Cardiac muscle cell (in vitro differentiated cells and primary cell): Measurements from ENCODE around the gene CBFA2T3. TPM values are rescaled to one million over a fixed set of nuclear protein-coding genes. Genes with fewer than 3 reads are reported as not detected.

ENCODE experiments used
- DNase-seq, 2 donors: peaks; one replicate each; pipeline versions ENCODE4 v3.0.0 to v3.0.0-alpha.2; 2010 to 2017; ENCODE audit warnings: low read depth in 1 of 2, low spot score in 1 of 2
- H3K27ac ChIP-seq: fragments of 200-600 bp; sonication (generic); 2 replicates; pipeline ENCODE4 v1.5.1; 2016
- H3K27me3 ChIP-seq: fragments of 200-600 bp; sonication (generic); 2 replicates; pipeline ENCODE4 v1.6.0; 2016; ENCODE audit warnings: control low read depth
- H3K36me3 ChIP-seq: fragments of 200-600 bp; sonication (generic); 2 replicates; pipeline ENCODE4 v1.5.1; 2016; ENCODE audit warnings: control low read depth
- H3K4me1 ChIP-seq: fragments of 200-600 bp; sonication (generic); 2 replicates; pipeline ENCODE4 v1.8.1; 2017; ENCODE audit warnings: low read depth, mild to moderate bottlenecking, mixed run types
- H3K4me3 ChIP-seq: fragments of 200-600 bp; sonication (generic); 2 replicates; pipeline ENCODE4 v1.5.1; 2016; ENCODE audit warnings: mild to moderate bottlenecking
- H3K9me3 ChIP-seq: fragments of 200-600 bp; sonication (generic); 2 replicates; pipeline ENCODE4 v1.5.1; 2017; ENCODE audit warnings: low read depth, mild to moderate bottlenecking, control low read depth
- polyA plus RNA-seq: library from polyadenylated mRNA; unstranded; fragments of >200 nt; fragmentation: Nextera tagmentation; extraction: Ambion mirVana; gene quantifications from 2 replicates; pipeline ENCODE4 v1.2.1, GENCODE V29; 2016
- total RNA-seq: library from RNA; depleted of rRNA; stranded (reverse); fragments of >200 nt; gene quantifications from 2 replicates; pipeline ENCODE4 v1.2.3, GENCODE V29; 2016
- TF ChIP-seq, protein P1 (sequence below): IDR thresholded peaks from 2 replicates; pipeline ENCODE4 v1.5.1; 2012; ENCODE audit warnings: low read depth, mild to moderate bottlenecking, low read length

The CBFA2T3 gene
- total and polyA plus RNA-seq, 2 experiments from 2014 or later: 0.69 to 1.5 TPM

DNA sequence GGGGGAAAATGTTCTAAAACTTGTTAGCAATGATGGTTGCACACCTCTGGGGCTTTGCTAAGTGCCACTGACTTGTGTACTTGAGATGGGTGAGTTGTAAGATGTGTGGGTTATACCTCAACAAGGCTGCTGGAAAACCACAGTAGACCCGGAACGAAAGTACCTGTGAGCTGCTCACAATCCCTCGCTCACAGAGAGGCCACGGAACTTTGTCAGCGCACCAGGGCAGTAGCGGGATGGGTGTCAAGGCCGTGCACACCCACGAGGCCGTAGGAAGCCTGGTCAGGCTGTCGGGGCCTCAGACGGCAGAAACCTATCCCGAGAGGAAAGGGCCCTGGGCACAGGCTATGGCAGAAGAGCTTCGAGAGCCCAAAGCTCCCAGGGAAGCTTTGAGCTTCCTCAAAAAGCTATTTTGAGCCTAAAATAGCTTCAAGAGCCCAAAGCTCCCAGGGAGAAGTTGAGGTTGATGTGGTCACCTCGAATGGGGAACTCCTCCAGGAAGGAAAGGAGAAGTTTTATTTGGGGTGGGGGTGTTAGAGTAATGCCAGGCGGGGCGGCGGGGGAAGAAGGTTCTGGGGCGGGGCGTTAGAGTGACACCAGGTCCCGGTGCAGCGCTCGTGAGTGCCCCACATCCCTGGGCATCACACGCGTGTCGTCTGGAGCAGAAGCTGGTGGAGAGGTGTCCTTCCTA, 19.0 kb downstream of the CBFA2T3 start:
- TF ChIP-seq, protein P1, sequence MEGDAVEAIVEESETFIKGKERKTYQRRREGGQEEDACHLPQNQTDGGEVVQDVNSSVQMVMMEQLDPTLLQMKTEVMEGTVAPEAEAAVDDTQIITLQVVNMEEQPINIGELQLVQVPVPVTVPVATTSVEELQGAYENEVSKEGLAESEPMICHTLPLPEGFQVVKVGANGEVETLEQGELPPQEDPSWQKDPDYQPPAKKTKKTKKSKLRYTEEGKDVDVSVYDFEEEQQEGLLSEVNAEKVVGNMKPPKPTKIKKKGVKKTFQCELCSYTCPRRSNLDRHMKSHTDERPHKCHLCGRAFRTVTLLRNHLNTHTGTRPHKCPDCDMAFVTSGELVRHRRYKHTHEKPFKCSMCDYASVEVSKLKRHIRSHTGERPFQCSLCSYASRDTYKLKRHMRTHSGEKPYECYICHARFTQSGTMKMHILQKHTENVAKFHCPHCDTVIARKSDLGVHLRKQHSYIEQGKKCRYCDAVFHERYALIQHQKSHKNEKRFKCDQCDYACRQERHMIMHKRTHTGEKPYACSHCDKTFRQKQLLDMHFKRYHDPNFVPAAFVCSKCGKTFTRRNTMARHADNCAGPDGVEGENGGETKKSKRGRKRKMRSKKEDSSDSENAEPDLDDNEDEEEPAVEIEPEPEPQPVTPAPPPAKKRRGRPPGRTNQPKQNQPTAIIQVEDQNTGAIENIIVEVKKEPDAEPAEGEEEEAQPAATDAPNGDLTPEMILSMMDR: no peak
- H3K27me3 ChIP-seq: no peaks in the 10 kb centered on the region
- H3K27ac ChIP-seq: no peak overlapping the region
- H3K36me3 ChIP-seq: no peaks in the 10 kb centered on the region
- no peak overlapping the region for H3K4me3 ChIP-seq
- no peaks in the 10 kb centered on the region for H3K9me3 ChIP-seq
- no peak for DNase-seq
- H3K4me1 ChIP-seq: no peaks in the 10 kb centered on the region

DNA sequence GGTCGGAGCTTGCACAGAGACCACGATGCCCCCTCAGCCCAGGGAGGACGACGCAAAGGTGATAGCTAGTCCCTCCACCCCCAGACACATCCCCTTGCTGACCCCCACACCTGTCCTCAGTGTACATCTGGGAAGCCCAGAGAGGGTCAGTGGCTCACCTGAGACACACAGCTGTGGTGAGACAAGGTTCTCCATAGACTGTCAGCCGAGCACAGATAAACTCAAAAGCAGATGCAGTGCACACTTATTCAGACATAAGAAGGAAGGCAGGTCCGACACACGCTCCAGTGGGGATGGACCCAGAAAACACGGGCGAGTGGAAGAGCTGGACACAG, 19.6 kb downstream of the CBFA2T3 start:
- Histone ChIP-seq H3K27me3 (no peaks in the 10 kb centered on the region), H3K36me3 (no peaks in the 10 kb centered on the region), H3K9me3 (no peaks in the 10 kb centered on the region), H3K4me1 (no peaks in the 10 kb centered on the region), H3K4me3 (no peak overlapping the region), H3K27ac (no peak overlapping the region)
- TF ChIP-seq, protein P1: no peak
- DNase-seq: no peak

DNA sequence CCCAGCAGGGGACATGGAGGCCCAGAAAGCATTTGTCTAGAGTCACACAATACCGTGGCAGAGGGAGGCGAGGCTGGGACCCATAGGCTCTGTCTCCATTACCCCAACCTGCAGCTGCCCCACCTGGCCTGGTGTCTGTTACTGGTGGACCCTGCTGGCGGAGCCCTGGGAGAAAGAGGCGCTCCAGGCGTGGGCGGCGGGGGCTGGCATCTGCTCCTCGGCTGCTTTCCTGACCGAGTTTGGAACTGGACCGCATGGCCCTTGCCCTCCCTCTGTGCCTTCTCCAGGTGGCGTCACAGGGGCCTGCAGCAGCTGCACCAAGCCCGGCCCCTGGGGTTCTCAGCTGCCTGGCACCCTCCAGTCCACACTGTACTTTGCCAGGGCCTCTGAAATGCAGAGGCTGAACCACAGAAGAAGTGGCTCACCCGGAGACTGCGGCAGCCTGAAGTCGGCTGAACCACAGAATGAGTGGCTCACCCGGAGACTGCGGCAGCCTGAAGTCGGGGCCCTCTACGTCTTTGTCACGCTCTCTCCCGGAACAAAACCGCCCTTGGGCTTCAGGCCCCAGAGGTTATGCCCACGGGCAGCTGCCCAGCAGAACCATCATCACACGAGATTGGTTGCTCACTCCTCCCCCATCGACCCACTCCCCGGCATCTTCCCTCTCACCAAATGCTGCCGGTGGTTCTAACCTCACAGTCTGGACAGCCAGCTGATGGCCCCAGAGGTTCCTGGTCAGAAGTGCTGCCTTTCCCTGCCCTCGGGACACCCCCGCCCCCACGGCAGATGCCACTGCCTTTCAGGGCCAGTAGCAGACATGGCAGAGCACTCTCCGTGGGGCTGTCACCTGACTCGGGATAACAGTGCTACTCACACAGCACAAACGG, 20.2 kb downstream of the CBFA2T3 start:
- no peak for DNase-seq
- Histone ChIP-seq H3K4me1 (peaks cover 4% of the 10 kb centered on the region), H3K27ac (no peak overlapping the region), H3K27me3 (no peaks in the 10 kb centered on the region), H3K9me3 (no peaks in the 10 kb centered on the region), H3K36me3 (no peaks in the 10 kb centered on the region), H3K4me3 (no peak overlapping the region)
- TF ChIP-seq, protein P1: no peak

DNA sequence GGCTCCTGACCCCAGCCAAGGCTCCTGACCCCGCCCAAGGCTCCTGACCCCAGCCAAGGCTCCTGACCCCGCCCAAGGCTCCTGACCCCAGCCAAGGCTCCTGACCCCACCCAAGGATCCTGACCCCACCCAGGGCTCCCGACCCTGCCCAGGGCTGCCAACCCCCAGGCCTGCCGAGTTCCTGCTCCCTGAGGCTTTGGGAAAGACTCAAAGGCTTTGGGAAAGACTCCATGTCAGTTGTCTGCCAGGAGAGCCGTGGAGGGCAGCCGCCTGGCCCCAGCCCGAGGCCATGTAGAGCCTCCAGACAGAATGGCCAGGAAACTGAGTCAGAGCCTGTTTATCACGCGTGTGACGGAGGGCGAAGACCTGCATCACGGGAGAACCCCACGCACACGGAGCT, 21.1 kb downstream of the CBFA2T3 start:
- Histone ChIP-seq H3K4me3 (no peak overlapping the region), H3K27ac (no peak overlapping the region), H3K27me3 (no peaks in the 10 kb centered on the region), H3K36me3 (no peaks in the 10 kb centered on the region), H3K4me1 (peaks cover 4% of the 10 kb centered on the region), H3K9me3 (no peaks in the 10 kb centered on the region)
- DNase-seq: no peak
- TF ChIP-seq, protein P1: no peak

DNA sequence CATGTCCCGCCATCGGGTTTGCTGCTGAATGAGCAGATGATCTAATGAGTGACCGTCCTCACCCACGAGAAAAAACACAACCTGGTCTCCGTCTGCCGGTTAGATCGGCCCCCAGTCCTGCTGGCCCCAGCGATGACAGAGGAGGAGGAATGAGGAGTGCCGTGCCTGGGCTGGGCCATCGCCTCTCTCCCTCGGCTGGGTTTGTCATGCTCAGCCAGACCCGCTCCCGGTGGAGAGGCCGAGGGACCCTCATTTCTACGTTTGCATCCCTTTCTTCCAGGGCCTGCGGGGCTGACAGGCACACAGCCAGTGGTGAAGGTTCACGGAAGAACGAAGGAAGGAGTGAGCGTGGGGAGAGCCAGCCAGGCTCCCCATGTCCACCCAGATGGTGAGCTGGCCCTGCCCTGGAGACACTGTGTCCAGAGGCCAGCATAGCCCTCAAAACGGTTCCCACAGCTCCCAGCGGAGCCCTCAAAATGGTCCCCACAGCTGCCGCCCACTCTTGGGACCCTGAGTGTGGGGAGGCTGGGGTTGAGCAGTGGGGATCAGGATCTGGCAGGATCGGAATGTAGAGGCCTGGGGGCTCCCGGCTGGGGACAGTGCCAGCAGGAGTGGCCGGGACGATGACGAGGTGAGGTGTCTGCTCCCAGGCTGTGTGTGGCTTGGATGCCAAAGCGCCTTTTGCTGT, 23.9 kb downstream of the CBFA2T3 start:
- Histone ChIP-seq H3K27ac (no peak overlapping the region), H3K4me3 (no peak overlapping the region), H3K36me3 (no peaks in the 10 kb centered on the region), H3K4me1 (peaks cover 4% of the 10 kb centered on the region), H3K27me3 (peaks cover 4% of the 10 kb centered on the region), H3K9me3 (no peaks in the 10 kb centered on the region)
- TF ChIP-seq, protein P1: no peak
- no peak for DNase-seq
